Activated naive CD4-positive, alpha-beta T cell treated with anti-CD3 and anti-CD28 coated beads, Interleukin-2, amount 50 U/mL, for 16 hours (primary cell): ENCODE results near the gene TPO.

ENCODE experiments used
- DNase-seq: peaks from one replicate; pipeline ENCODE4 v3.0.0-alpha.2; 2020

Gene TPO

GRCh38 chr2:1588978-1589621 lies 175.8 kb downstream of the TPO start:
- no peak for DNase-seq

DNA sequence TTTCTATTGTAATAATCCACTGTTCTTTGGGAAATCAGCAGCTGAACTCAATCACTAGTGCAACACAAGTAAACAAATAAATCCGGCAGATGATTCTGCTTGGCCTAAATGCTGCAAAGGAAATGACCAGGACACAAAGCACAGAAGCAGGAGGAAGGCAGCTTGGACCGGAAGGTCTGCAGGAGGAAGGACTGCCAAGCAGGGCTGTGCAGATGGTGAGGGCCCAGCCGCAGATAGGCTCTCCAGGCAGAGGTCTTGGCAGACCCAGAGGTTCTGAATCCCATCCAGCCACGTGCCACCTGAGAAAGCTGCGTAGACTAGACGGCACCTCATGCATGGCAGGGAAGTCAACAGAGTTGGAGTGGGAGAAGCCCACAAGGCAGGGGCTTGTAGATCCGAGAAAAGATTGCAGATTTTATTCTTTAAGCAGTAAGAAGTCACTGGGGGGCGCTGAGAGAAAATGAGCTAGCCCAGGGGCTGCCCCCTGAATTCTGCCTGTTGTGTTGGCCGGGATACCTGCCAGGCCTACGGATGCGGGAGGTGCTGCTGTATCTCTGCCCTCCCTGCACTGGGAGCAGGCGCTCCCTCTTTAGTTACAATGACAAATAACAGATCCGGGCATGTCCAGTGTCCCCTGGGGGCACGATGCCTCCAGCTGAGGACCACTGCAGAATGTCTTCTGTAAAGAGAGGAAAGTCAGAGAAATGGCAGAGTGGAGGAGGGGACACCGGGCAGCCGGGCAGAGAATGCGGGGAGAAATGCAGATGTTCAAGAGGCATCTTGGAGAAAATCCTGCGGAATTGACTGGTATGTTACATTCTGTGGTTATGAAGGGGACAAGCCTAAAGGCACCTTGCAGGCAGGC lies 177.6 kb downstream of the TPO start:
- DNase-seq: no peak

- no peak for DNase-seq
These were observed 178.2 kb downstream of the TPO start for GRCh38 chr2:1591461-1591770.
